ENCODE measurements around the gene FAM161A.
"Not testable (repeated sequence)": the region's sequence is repeated elsewhere in the genome, so short reads cannot be mapped to it uniquely, and the experiment has no call there.

The FAM161A gene

GRCh38 chr2:61833971-61834370 is 19.9 kb downstream of the FAM161A start:
- DNase-seq: no peak

- no peak for DNase-seq
Measured at GRCh38 chr2:61832183-61832841, 21.5 kb downstream of the FAM161A start.

GRCh38 chr2:61822255-61822654 is 31.6 kb downstream of the FAM161A start:
- DNase-seq: no peak

GRCh38 chr2:61816480-61817355 is 37.1 kb downstream of the FAM161A start:
- DNase-seq: no peak

GRCh38 chr2:61814539-61815160 is 39.2 kb downstream of the FAM161A start:
- no peak for DNase-seq

GRCh38 chr2:61813314-61813713 is 40.5 kb downstream of the FAM161A start:
- DNase-seq: not testable (repeated sequence)

GRCh38 chr2:61811821-61812220 is 42.0 kb downstream of the FAM161A start:
- DNase-seq: peak; percentile 62 to 72

GRCh38 chr2:61810203-61810602 is 43.7 kb downstream of the FAM161A start:
- DNase-seq: not testable (repeated sequence)

GRCh38 chr2:61808693-61809092 is 45.2 kb downstream of the FAM161A start:
- not testable (repeated sequence) for DNase-seq

GRCh38 chr2:61807036-61807757 is 46.7 kb downstream of the FAM161A start:
- no peak for DNase-seq

- DNase-seq: no peak
Measured at GRCh38 chr2:61802548-61802947, 51.3 kb downstream of the FAM161A start.

GRCh38 chr2:61799099-61799498 is 54.8 kb downstream of the FAM161A start:
- no peak for DNase-seq

- DNase-seq: not testable (repeated sequence)
Measured at GRCh38 chr2:61797446-61797845, 56.4 kb downstream of the FAM161A start.

- no peak for DNase-seq
Measured at GRCh38 chr2:61795408-61795807, 58.5 kb downstream of the FAM161A start.

GRCh38 chr2:61793389-61793836 is 60.4 kb downstream of the FAM161A start:
- DNase-seq: peak; percentile 48 to 49

- no peak for DNase-seq
Measured at GRCh38 chr2:61792355-61792890, 61.4 kb downstream of the FAM161A start.

- DNase-seq: no peak
Measured at GRCh38 chr2:61789807-61790602, 63.9 kb downstream of the FAM161A start.

- DNase-seq: no peak
Measured at GRCh38 chr2:61787941-61788563, 65.8 kb downstream of the FAM161A start.

- DNase-seq: no peak
Measured at GRCh38 chr2:61786876-61787275, 67.0 kb downstream of the FAM161A start.

GRCh38 chr2:61785583-61785982 is 68.3 kb downstream of the FAM161A start:
- DNase-seq: no peak

- no peak for DNase-seq
Measured at GRCh38 chr2:61784643-61785042, 69.2 kb downstream of the FAM161A start.

All from Kasumi-1 (cell line).